HepG2 (cell line): ENCODE results near the gene ELP1. TPM values are rescaled to one million over a fixed set of nuclear protein-coding genes. Genes with fewer than 3 reads are reported as not detected.
A peak's percentile ranks its signal among the peaks of the same experiment; 100 is the strongest.

Experiments used
- ATAC-seq: fragments of 200-7000 bp; cut with Tn5 transposase; 3 replicates; pipeline ENCODE4 v1.9.1; 2020; ENCODE audit warnings: mild to moderate bottlenecking, moderate library complexity
- BruUV-seq: library from RNA; stranded (reverse); fragments of 400-500 nt; replicated peaks from 2 replicates; lab custom pipeline; 2021; lab: Mats Ljungman, UMichigan
- CTCF ChIA-PET: fragments of 300-600 bp; formaldehyde crosslinking; extraction: SDS; loops from one replicate; lab custom pipeline; 2021; ENCODE audit warnings: low total read pairs, inconsistent platforms, low intra/inter-chr PET ratio; lab: Yijun Ruan, JAX
- POLR2A ChIA-PET: fragments of 350-600 bp; sonication (Branson Sonifier 250); formaldehyde crosslinking; loops from one replicate; lab custom pipeline; 2020; ENCODE audit warnings: antibody characterized with exemption, inconsistent platforms; lab: Yijun Ruan, JAX
- DNase-seq: peaks from one replicate; pipeline ENCODE4 v3.0.0-alpha.2; 2015; ENCODE audit warnings: low spot score
- FAIRE-seq: peaks from 3 replicates; lab custom pipeline; 2011; peaks lifted over from hg19 to GRCh38; lab: Jason Lieb, UNC
- H2AFZ ChIP-seq: one replicate; pipeline ENCODE4 v1.6.1; 2011; ENCODE audit warnings: low read length, inconsistent platforms
- H3K27ac ChIP-seq: fragments of 300-600 bp; 3 replicates; pipeline ENCODE4 v1.8.0; 2011; ENCODE audit warnings: mixed run types, mild to moderate bottlenecking, mixed read lengths, low read length, inconsistent platforms; ENCODE audit not compliant: insufficient read depth; ENCODE audit errors: extremely low read length
- H3K27me3 ChIP-seq, 2 experiments: fragments of 200-600 bp in 1 of 2; 2 replicates in 1 of 2; 3 replicates in 1 of 2; pipeline versions ENCODE4 v1.6.0 to v1.8.0; 2011; ENCODE audit warnings: low read length in 2 of 2, mild to moderate bottlenecking in 2 of 2, moderate library complexity in 2 of 2, inconsistent platforms in 1 of 2; ENCODE audit not compliant: insufficient read depth in 2 of 2, control insufficient read depth in 1 of 2
- H3K36me3 ChIP-seq, 2 experiments: fragments of 200-600 bp in 1 of 2; replicated peaks in 1 of 2; 2 replicates in 1 of 2; 3 replicates in 1 of 2; pipeline versions ENCODE4 v1.5.1 to v1.8.0; 2011; ENCODE audit warnings: low read length in 2 of 2, inconsistent platforms in 1 of 2; ENCODE audit not compliant: insufficient read depth in 2 of 2, control insufficient read depth in 1 of 2
- H3K4me1 ChIP-seq: 2 replicates; pipeline ENCODE4 v1.5.1; 2012; ENCODE audit warnings: low read length, inconsistent platforms; ENCODE audit not compliant: insufficient read depth
- H3K4me2 ChIP-seq: 2 replicates; pipeline ENCODE4 v1.6.0; 2011; ENCODE audit warnings: low read depth, low read length, inconsistent platforms
- H3K4me3 ChIP-seq, 3 experiments: fragments of 200-600 bp in 1 of 3; sonication (generic), shearing (Covaris generic) in 1 of 3; replicated peaks in 1 of 3; 2 replicates each; pipeline ENCODE4 v1.5.1; 2011 to 2016; ENCODE audit warnings: low read length in 3 of 3, inconsistent platforms in 2 of 3, low read depth in 2 of 3, mild to moderate bottlenecking in 2 of 3, control low read depth in 1 of 3, mixed read lengths in 1 of 3; ENCODE audit not compliant: insufficient read depth in 1 of 3
- H3K79me2 ChIP-seq: one replicate; pipeline ENCODE4 v1.6.1; 2011; ENCODE audit warnings: low read length, inconsistent platforms; ENCODE audit not compliant: insufficient read depth
- H3K9ac ChIP-seq: 2 replicates; pipeline ENCODE4 v1.6.0; 2011; ENCODE audit warnings: mild to moderate bottlenecking, low read depth, low read length, inconsistent platforms; ENCODE audit not compliant: insufficient read depth
- H3K9me3 ChIP-seq: 2 replicates; pipeline ENCODE4 v1.5.1; 2012; ENCODE audit warnings: mild to moderate bottlenecking, low read length
- H4K20me1 ChIP-seq: 2 replicates; pipeline ENCODE4 v1.6.0; 2011; ENCODE audit warnings: inconsistent platforms, mild to moderate bottlenecking, low read length, moderate library complexity; ENCODE audit not compliant: insufficient read depth
- CREM ChIP-seq, 2 experiments: sonication (generic) in 1 of 2; formaldehyde crosslinking in 1 of 2; IDR thresholded peaks; 2 replicates each; pipeline versions ENCODE4 v1.4.0 to v1.6.1; 2016 to 2020; ENCODE audit warnings: antibody characterized with exemption in 1 of 2, mild to moderate bottlenecking in 1 of 2, missing genetic modification reagents in 1 of 2
- DPF2 ChIP-seq: sonication (generic); formaldehyde crosslinking; IDR thresholded peaks from 2 replicates; pipeline ENCODE4 v1.4.0; 2020; ENCODE audit warnings: mild to moderate bottlenecking, low read depth, missing genetic modification reagents, borderline replicate concordance
- HOXA5 ChIP-seq: sonication (generic); formaldehyde crosslinking; IDR thresholded peaks from 2 replicates; pipeline ENCODE4 v1.4.0; 2020; ENCODE audit warnings: missing genetic modification reagents
- HOXD1 ChIP-seq: sonication (generic); formaldehyde crosslinking; IDR thresholded peaks from 2 replicates; pipeline ENCODE4 v1.5.0; 2020; ENCODE audit warnings: missing genetic modification reagents
- KLF16 ChIP-seq, 2 experiments: sonication (generic) in 1 of 2; formaldehyde crosslinking in 1 of 2; IDR thresholded peaks; 2 replicates each; pipeline versions ENCODE4 v1.6.1 to v1.8.0; 2016 to 2023; ENCODE audit warnings: missing genetic modification reagents in 2 of 2, missing compliant biosample characterization in 1 of 2
- MAFF ChIP-seq: IDR thresholded peaks from 2 replicates; pipeline ENCODE4 v1.6.1; 2011; ENCODE audit warnings: low read depth, low read length, improper control_type of control experiment
- MTA1 ChIP-seq: sonication (generic); formaldehyde crosslinking; IDR thresholded peaks from 2 replicates; pipeline ENCODE4 v1.4.0; 2020; ENCODE audit warnings: missing genetic modification reagents, mild to moderate bottlenecking, borderline replicate concordance
- ZBTB21 ChIP-seq: sonication (generic); formaldehyde crosslinking; IDR thresholded peaks from 2 replicates; pipeline ENCODE4 v1.4.0; 2020; ENCODE audit warnings: missing genetic modification reagents
- ZFP41 ChIP-seq: sonication (generic); formaldehyde crosslinking; IDR thresholded peaks from 2 replicates; pipeline ENCODE4 v1.4.0; 2020; ENCODE audit warnings: mild to moderate bottlenecking, missing genetic modification reagents, borderline replicate concordance
- ZNF207 ChIP-seq: fragments of 450-650 bp; IDR thresholded peaks from 2 replicates; pipeline ENCODE4 v1.6.1; 2016; ENCODE audit warnings: antibody characterized with exemption, borderline replicate concordance
- ZNF260 ChIP-seq: sonication (generic); formaldehyde crosslinking; IDR thresholded peaks from 2 replicates; pipeline ENCODE4 v1.4.0; 2020; ENCODE audit warnings: missing genetic modification reagents, low read depth, mild to moderate bottlenecking, borderline replicate concordance
- ZNF407 ChIP-seq: sonication (generic); formaldehyde crosslinking; IDR thresholded peaks from one replicate; pipeline ENCODE4 v1.5.1; 2020; ENCODE audit warnings: mild to moderate bottlenecking, missing genetic modification reagents; ENCODE audit errors: not compliant biosample characterization
- ZNF549 ChIP-seq: sonication (generic); formaldehyde crosslinking; IDR thresholded peaks from 2 replicates; pipeline ENCODE4 v1.5.0; 2020; ENCODE audit warnings: missing genetic modification reagents
- WGBS: methylation state at CpG from one replicate; pipeline ENCODE4 v1.1.6; 2017; ENCODE audit warnings: low lambda C conversion rate; 5-methylcytosine and 5-hydroxymethylcytosine counted together
- in situ Hi-C: cut with HindIII; loops from 2 replicates; pipeline ENCODE4 v1.10.0; 2017; ENCODE audit warnings: low pct_unique_long_range_greater_than_20kb; ENCODE audit not compliant: extremely low pct_ligation_motif_present
- intact Hi-C: fragments of 100-400 bp; cut with micrococcal nuclease; formaldehyde crosslinking; loops from one replicate; pipeline ENCODE4 v1.10.0; 2022; ENCODE audit not compliant: unreplicated experiment
- polyA plus RNA-seq, 8 experiments: library from polyadenylated mRNA; depleted of rRNA in 3 of 8; stranded (reverse) in 7 of 8; unstranded in 1 of 8; fragments of >200 nt; fragmentation: Illumina TruSeq in 4 of 8; extraction: Trizol in 4 of 8; gene quantifications; 2 replicates each; pipeline versions ENCODE4 v1.2.1 to v1.2.3, GENCODE V29; 2011 to 2016; ENCODE audit warnings: low read depth in 4 of 8, missing spikeins in 1 of 8, mixed read lengths in 1 of 8; ENCODE audit not compliant: insufficient read depth in 1 of 8
- total RNA-seq, 5 experiments: library from RNA; depleted of rRNA; stranded (reverse); fragments of >200 nt; fragmentation: Illumina TruSeq; extraction: Trizol; gene quantifications; 2 replicates each; pipeline ENCODE4 v1.2.3, GENCODE V29; 2016; ENCODE audit warnings: low read depth in 1 of 5
- TF ChIP-seq, protein P1 (sequence below): conservative IDR thresholded peaks from 2 replicates; pipeline ENCODE4 v1.6.1; 2018; ENCODE audit warnings: missing genetic modification reagents

ELP1 gene
- total and polyA plus RNA-seq, 2 of the 13 experiments (the other 11 are each of a cell fraction or from before 2014, with no cell fraction given): 157 to 275 TPM

- CTCF ChIA-PET: no interaction called here
- Histone ChIP-seq H3K36me3 (peaks cover 21 to 76% of the 10 kb centered on the region in 2 experiments), H3K4me1 (peaks cover 100% of the 10 kb centered on the region), H3K9me3 (no peaks in the 10 kb centered on the region), H3K27ac (peak overlapping the region; percentile 99), H4K20me1 (no peaks in the 10 kb centered on the region), H2AFZ (no peak overlapping the region), H3K4me2 (peak overlapping the region; percentile 43), H3K27me3 (no peaks in the 10 kb centered on the region), H3K79me2 (no peaks in the 10 kb centered on the region), H3K9ac (peak overlapping the region; percentile 48), H3K4me3 (no peak overlapping the region; a peak in 1 of 6 replicates)
- FAIRE-seq (peak; percentile 100), DNase-seq (peak; percentile 98), ATAC-seq (peak; percentile 93)
- intact Hi-C loops (loop anchor here (1.0 kb wide), 1 partner anchor 8 kb away; no protein-coding TSS in a partner anchor), in situ Hi-C loops (no loop called here)
- POLR2A ChIA-PET: interaction anchor here (1.2 to 3.0 kb wide), 3 partner anchors 9 to 60 kb away, joined by 3 to 32 read pairs (median 3); no protein-coding TSS in a partner anchor
- no TSS peak for BruUV-seq
- WGBS: 0% methylated on average over 3 of the region's 4 CpGs
- no peak for TF ChIP-seq ZFP41
- TF ChIP-seq HOXA5 (CRISPR knock-in tag): 0 out of 2 replicates have a peak, but pooled peaks have one; percentile 45
- TF ChIP-seq, protein P1, sequence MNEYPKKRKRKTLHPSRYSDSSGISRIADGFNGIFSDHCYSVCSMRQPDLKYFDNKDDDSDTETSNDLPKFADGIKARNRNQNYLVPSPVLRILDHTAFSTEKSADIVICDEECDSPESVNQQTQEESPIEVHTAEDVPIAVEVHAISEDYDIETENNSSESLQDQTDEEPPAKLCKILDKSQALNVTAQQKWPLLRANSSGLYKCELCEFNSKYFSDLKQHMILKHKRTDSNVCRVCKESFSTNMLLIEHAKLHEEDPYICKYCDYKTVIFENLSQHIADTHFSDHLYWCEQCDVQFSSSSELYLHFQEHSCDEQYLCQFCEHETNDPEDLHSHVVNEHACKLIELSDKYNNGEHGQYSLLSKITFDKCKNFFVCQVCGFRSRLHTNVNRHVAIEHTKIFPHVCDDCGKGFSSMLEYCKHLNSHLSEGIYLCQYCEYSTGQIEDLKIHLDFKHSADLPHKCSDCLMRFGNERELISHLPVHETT (CRISPR knock-in tag): no peak
- no peak for TF ChIP-seq ZNF407
- TF ChIP-seq ZNF207: no peak
- peak; percentile 90 for TF ChIP-seq CREM (IDR thresholded peaks at IDR 0.05)
- TF ChIP-seq CREM (CRISPR knock-in tag; IDR thresholded peaks at IDR 0.05): no peak
- peak; percentile 42 for TF ChIP-seq MAFF
- TF ChIP-seq DPF2 (CRISPR knock-in tag): peak; percentile 96
- TF ChIP-seq ZNF260 (CRISPR knock-in tag): no peak
- no peak for TF ChIP-seq ZBTB21 (CRISPR knock-in tag)
- no peak for TF ChIP-seq ZNF549 (CRISPR knock-in tag)
- TF ChIP-seq HOXD1 (CRISPR knock-in tag): peak; percentile 65; the same call in 1 of the 2 replicates
- TF ChIP-seq MTA1: no peak; the same call in 1 of the 2 replicates
- peak in 1 of 2 experiments; percentile 79; a peak in 1 of 4 replicates for TF ChIP-seq KLF16 (CRISPR knock-in tag; IDR thresholded peaks at IDR 0.05)
These were observed 39.5 kb downstream of the ELP1 start for GRCh38 chr9:108894225-108894997.
